GM23338 (cell line): ENCODE measurements around the gene HSP90B1. TPM values are rescaled to one million over a fixed set of nuclear protein-coding genes. Genes with fewer than 3 reads are reported as not detected.

ENCODE experiments used
- ATAC-seq: fragments of 200-7000 bp; cut with Tn5 transposase; 3 replicates; pipeline ENCODE4 v1.9.1; 2020
- DNase-seq: peaks from one replicate; pipeline ENCODE4 v3.0.0-alpha.2; 2015; ENCODE audit warnings: low spot score
- H2AFZ ChIP-seq: fragments of 200-600 bp; sonication (generic); 2 replicates; pipeline ENCODE4 v1.8.0; 2016; ENCODE audit warnings: antibody characterized with exemption, mild to moderate bottlenecking, moderate library complexity
- H3F3A ChIP-seq: fragments of 200-600 bp; sonication (generic); replicated peaks from 2 replicates; pipeline ENCODE4 v1.8.0; 2017; ENCODE audit warnings: antibody characterized with exemption, mixed run types, low read depth
- H3K27ac ChIP-seq: fragments of 200-600 bp; sonication (generic); 2 replicates; pipeline ENCODE4 v1.6.1; 2016; ENCODE audit warnings: low read depth
- H3K27me3 ChIP-seq: fragments of 200-600 bp; sonication (generic); 2 replicates; pipeline ENCODE4 v1.8.0; 2016; ENCODE audit warnings: mild to moderate bottlenecking, mixed run types, moderate library complexity; ENCODE audit not compliant: insufficient read depth
- H3K36me3 ChIP-seq: fragments of 200-600 bp; sonication (generic); 2 replicates; pipeline ENCODE4 v1.8.0; 2016; ENCODE audit warnings: mild to moderate bottlenecking; ENCODE audit not compliant: insufficient read depth
- H3K4me1 ChIP-seq: fragments of 200-600 bp; sonication (generic); 2 replicates; pipeline ENCODE4 v1.8.0; 2016; ENCODE audit warnings: mild to moderate bottlenecking, moderate library complexity; ENCODE audit not compliant: insufficient read depth
- H3K4me2 ChIP-seq: fragments of 200-600 bp; sonication (generic); 2 replicates; pipeline ENCODE4 v1.7.1; 2017; ENCODE audit warnings: mixed run types
- H3K4me3 ChIP-seq: fragments of 200-600 bp; sonication (generic); 2 replicates; pipeline ENCODE4 v1.6.1; 2016; ENCODE audit warnings: mixed run types
- H3K79me2 ChIP-seq: fragments of 200-600 bp; sonication (generic); replicated peaks from 2 replicates; pipeline ENCODE4 v1.8.0; 2017; ENCODE audit warnings: mild to moderate bottlenecking; ENCODE audit not compliant: insufficient read depth
- H3K9me2 ChIP-seq: fragments of 200-600 bp; sonication (generic); 2 replicates; pipeline ENCODE4 v1.8.0; 2017; ENCODE audit not compliant: insufficient read depth
- H4K20me1 ChIP-seq: fragments of 200-600 bp; sonication (generic); replicated peaks from 2 replicates; pipeline ENCODE4 v1.8.0; 2017; ENCODE audit warnings: mild to moderate bottlenecking; ENCODE audit not compliant: insufficient read depth
- H3K27ac Mint-ChIP-seq: 2 replicates; pipeline ENCODE4 v1.8.0; 2020; ENCODE audit warnings: inconsistent platforms, mild to moderate bottlenecking, moderate library complexity, mixed read lengths
- H3K27me3 Mint-ChIP-seq: 3 replicates; pipeline ENCODE4 v1.8.0; 2022; ENCODE audit warnings: low read depth, mild to moderate bottlenecking, moderate library complexity, mixed read lengths, inconsistent platforms; ENCODE audit not compliant: insufficient read depth, poor library complexity
- H3K36me3 Mint-ChIP-seq: 3 replicates; pipeline ENCODE4 v1.8.0; 2021; ENCODE audit warnings: low read depth, mild to moderate bottlenecking, inconsistent platforms, moderate library complexity, mixed read lengths
- H3K4me1 Mint-ChIP-seq: 3 replicates; pipeline ENCODE4 v1.8.0; 2020; ENCODE audit warnings: mild to moderate bottlenecking, inconsistent platforms, mixed read lengths
- H3K4me3 Mint-ChIP-seq: 3 replicates; pipeline ENCODE4 v1.8.0; 2021; ENCODE audit warnings: moderate library complexity, mild to moderate bottlenecking, inconsistent platforms, mixed read lengths
- H3K9me3 Mint-ChIP-seq: 3 replicates; pipeline ENCODE4 v1.8.0; 2020; ENCODE audit warnings: moderate library complexity, mild to moderate bottlenecking, inconsistent platforms, mixed read lengths
- CREB1 ChIP-seq: fragments of 250-450 bp; sonication (Bioruptor Pico); IDR thresholded peaks from 2 replicates; pipeline ENCODE4 v1.5.0; 2020; ENCODE audit warnings: low read depth, mild to moderate bottlenecking, moderate library complexity
- NANOG ChIP-seq: IDR thresholded peaks from 2 replicates; pipeline ENCODE4 v1.6.1; 2016; ENCODE audit warnings: antibody characterized with exemption, borderline replicate concordance
- STAT1 ChIP-seq: IDR thresholded peaks from one replicate; pipeline ENCODE4 v1.6.1; 2016; ENCODE audit warnings: antibody characterized with exemption; ENCODE audit not compliant: unreplicated experiment
- ZNF114 ChIP-seq: fragments of 250-450 bp; sonication (Bioruptor Pico); IDR thresholded peaks from 2 replicates; pipeline ENCODE4 v1.5.0; 2020; ENCODE audit warnings: mild to moderate bottlenecking, moderate library complexity
- polyA plus RNA-seq: library from polyadenylated mRNA; unstranded; fragments of >200 nt; fragmentation: Nextera tagmentation; extraction: Ambion mirVana; gene quantifications from 2 replicates; pipeline ENCODE4 v1.2.1, GENCODE V29; 2016
- total RNA-seq: library from RNA; depleted of rRNA; stranded (reverse); fragments of >200 nt; shearing (Covaris generic); gene quantifications from 2 replicates; pipeline ENCODE4 v1.2.3, GENCODE V29; 2014
- TF ChIP-seq, protein P1 (sequence below): IDR thresholded peaks from 2 replicates; pipeline ENCODE4 v1.6.1; 2016; ENCODE audit warnings: antibody characterized with exemption
- TF ChIP-seq, protein P2 (sequence below): IDR thresholded peaks from one replicate; pipeline ENCODE4 v1.6.1; 2018; ENCODE audit warnings: antibody characterized with exemption; ENCODE audit not compliant: unreplicated experiment
- TF ChIP-seq, protein P3 (sequence below): fragments of 250-450 bp; sonication (Bioruptor Pico); IDR thresholded peaks from 2 replicates; pipeline ENCODE4 v1.5.0; 2020; ENCODE audit warnings: mild to moderate bottlenecking, moderate library complexity

The HSP90B1 gene
- total and polyA plus RNA-seq, 2 experiments from 2014 or later, result 605 to 1,312 TPM

DNA sequence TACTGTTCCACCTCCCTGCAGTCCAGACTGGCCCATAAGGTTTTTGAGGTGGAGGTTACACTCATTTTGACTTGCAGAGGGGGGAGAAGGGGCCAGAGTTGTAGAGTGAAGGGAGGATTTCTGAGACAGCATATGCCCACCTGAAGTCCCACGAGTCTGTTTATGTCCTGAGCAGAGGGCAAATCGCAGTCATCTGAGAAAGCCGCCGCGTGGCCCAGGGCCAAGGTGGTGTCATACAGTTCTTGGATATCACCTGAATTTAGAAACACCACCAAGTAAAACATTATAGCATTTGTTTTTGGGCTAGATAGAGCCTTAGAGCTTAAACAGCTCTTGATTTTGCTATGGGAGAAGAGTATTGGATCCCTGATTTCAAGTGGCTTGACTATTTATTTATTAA lies 66.4 kb downstream of the HSP90B1 start:
- H3K27me3 Mint-ChIP-seq, result no peaks in the 10 kb centered on the region
- no peak for DNase-seq
- no peak for TF ChIP-seq CREB1 (CRISPR knock-in tag)
- TF ChIP-seq STAT1, result no peak
- TF ChIP-seq, protein P1, sequence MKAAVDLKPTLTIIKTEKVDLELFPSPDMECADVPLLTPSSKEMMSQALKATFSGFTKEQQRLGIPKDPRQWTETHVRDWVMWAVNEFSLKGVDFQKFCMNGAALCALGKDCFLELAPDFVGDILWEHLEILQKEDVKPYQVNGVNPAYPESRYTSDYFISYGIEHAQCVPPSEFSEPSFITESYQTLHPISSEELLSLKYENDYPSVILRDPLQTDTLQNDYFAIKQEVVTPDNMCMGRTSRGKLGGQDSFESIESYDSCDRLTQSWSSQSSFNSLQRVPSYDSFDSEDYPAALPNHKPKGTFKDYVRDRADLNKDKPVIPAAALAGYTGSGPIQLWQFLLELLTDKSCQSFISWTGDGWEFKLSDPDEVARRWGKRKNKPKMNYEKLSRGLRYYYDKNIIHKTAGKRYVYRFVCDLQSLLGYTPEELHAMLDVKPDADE, result no peak
- TF ChIP-seq ZNF114 (CRISPR knock-in tag), result no peak
- TF ChIP-seq, protein P2, sequence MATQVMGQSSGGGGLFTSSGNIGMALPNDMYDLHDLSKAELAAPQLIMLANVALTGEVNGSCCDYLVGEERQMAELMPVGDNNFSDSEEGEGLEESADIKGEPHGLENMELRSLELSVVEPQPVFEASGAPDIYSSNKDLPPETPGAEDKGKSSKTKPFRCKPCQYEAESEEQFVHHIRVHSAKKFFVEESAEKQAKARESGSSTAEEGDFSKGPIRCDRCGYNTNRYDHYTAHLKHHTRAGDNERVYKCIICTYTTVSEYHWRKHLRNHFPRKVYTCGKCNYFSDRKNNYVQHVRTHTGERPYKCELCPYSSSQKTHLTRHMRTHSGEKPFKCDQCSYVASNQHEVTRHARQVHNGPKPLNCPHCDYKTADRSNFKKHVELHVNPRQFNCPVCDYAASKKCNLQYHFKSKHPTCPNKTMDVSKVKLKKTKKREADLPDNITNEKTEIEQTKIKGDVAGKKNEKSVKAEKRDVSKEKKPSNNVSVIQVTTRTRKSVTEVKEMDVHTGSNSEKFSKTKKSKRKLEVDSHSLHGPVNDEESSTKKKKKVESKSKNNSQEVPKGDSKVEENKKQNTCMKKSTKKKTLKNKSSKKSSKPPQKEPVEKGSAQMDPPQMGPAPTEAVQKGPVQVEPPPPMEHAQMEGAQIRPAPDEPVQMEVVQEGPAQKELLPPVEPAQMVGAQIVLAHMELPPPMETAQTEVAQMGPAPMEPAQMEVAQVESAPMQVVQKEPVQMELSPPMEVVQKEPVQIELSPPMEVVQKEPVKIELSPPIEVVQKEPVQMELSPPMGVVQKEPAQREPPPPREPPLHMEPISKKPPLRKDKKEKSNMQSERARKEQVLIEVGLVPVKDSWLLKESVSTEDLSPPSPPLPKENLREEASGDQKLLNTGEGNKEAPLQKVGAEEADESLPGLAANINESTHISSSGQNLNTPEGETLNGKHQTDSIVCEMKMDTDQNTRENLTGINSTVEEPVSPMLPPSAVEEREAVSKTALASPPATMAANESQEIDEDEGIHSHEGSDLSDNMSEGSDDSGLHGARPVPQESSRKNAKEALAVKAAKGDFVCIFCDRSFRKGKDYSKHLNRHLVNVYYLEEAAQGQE, result no peak
- TF ChIP-seq, protein P3, sequence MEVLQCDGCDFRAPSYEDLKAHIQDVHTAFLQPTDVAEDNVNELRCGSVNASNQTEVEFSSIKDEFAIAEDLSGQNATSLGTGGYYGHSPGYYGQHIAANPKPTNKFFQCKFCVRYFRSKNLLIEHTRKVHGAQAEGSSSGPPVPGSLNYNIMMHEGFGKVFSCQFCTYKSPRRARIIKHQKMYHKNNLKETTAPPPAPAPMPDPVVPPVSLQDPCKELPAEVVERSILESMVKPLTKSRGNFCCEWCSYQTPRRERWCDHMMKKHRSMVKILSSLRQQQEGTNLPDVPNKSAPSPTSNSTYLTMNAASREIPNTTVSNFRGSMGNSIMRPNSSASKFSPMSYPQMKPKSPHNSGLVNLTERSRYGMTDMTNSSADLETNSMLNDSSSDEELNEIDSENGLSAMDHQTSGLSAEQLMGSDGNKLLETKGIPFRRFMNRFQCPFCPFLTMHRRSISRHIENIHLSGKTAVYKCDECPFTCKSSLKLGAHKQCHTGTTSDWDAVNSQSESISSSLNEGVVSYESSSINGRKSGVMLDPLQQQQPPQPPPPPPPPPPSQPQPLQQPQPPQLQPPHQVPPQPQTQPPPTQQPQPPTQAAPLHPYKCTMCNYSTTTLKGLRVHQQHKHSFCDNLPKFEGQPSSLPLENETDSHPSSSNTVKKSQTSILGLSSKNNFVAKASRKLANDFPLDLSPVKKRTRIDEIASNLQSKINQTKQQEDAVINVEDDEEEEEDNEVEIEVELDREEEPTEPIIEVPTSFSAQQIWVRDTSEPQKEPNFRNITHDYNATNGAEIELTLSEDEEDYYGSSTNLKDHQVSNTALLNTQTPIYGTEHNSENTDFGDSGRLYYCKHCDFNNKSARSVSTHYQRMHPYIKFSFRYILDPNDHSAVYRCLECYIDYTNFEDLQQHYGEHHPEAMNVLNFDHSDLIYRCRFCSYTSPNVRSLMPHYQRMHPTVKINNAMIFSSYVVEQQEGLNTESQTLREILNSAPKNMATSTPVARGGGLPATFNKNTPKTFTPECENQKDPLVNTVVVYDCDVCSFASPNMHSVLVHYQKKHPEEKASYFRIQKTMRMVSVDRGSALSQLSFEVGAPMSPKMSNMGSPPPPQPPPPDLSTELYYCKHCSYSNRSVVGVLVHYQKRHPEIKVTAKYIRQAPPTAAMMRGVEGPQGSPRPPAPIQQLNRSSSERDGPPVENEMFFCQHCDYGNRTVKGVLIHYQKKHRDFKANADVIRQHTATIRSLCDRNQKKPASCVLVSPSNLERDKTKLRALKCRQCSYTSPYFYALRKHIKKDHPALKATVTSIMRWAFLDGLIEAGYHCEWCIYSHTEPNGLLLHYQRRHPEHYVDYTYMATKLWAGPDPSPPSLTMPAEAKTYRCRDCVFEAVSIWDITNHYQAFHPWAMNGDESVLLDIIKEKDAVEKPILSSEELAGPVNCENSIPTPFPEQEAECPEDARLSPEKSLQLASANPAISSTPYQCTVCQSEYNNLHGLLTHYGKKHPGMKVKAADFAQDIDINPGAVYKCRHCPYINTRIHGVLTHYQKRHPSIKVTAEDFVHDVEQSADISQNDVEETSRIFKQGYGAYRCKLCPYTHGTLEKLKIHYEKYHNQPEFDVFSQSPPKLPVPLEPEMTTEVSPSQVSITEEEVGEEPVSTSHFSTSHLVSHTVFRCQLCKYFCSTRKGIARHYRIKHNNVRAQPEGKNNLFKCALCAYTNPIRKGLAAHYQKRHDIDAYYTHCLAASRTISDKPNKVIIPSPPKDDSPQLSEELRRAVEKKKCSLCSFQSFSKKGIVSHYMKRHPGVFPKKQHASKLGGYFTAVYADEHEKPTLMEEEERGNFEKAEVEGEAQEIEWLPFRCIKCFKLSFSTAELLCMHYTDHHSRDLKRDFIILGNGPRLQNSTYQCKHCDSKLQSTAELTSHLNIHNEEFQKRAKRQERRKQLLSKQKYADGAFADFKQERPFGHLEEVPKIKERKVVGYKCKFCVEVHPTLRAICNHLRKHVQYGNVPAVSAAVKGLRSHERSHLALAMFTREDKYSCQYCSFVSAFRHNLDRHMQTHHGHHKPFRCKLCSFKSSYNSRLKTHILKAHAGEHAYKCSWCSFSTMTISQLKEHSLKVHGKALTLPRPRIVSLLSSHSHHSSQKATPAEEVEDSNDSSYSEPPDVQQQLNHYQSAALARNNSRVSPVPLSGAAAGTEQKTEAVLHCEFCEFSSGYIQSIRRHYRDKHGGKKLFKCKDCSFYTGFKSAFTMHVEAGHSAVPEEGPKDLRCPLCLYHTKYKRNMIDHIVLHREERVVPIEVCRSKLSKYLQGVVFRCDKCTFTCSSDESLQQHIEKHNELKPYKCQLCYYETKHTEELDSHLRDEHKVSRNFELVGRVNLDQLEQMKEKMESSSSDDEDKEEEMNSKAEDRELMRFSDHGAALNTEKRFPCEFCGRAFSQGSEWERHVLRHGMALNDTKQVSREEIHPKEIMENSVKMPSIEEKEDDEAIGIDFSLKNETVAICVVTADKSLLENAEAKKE (CRISPR knock-in tag), result no peak
- no peak for TF ChIP-seq NANOG

More for the DNA sequence above, 66.4 kb downstream of the HSP90B1 start:
- H3K36me3 Mint-ChIP-seq, result no peaks in the 10 kb centered on the region
- no peak for ATAC-seq
- no peaks in the 10 kb centered on the region for H3K9me2 ChIP-seq
- no peak overlapping the region for H3K4me3 Mint-ChIP-seq
- H3K4me1 Mint-ChIP-seq, result peaks cover 2% of the 10 kb centered on the region; the same call in 1 of the 3 replicates
- H3K27ac Mint-ChIP-seq, result no peak overlapping the region
- no peak overlapping the region for H2AFZ ChIP-seq
- no peaks in the 10 kb centered on the region for H3K9me3 Mint-ChIP-seq
- H3K4me2 ChIP-seq, result no peak overlapping the region
- H3F3A ChIP-seq, result no peaks in the 10 kb centered on the region
- no peak overlapping the region for H3K4me3 ChIP-seq
- no peaks in the 10 kb centered on the region for H3K36me3 ChIP-seq
- H3K27me3 ChIP-seq, result no peaks in the 10 kb centered on the region
- no peak overlapping the region for H3K27ac ChIP-seq
- no peaks in the 10 kb centered on the region for H4K20me1 ChIP-seq
- no peaks in the 10 kb centered on the region for H3K79me2 ChIP-seq
- 0 out of 2 replicates have a peak, but pooled peaks cover 4% of the 10 kb centered on the region for H3K4me1 ChIP-seq
